Loucy (cell line): ENCODE measurements around the gene GPATCH11.

Experiments used
- EZH2phosphoT487 ChIP-seq: fragments of 200-600 bp; IDR thresholded peaks from 2 replicates; pipeline ENCODE4 v1.6.1; 2018; ENCODE audit warnings: antibody characterized with exemption, mild to moderate bottlenecking, moderate library complexity, borderline replicate concordance
- TF ChIP-seq, protein P1 (sequence below): fragments of 200-600 bp; sonication (generic); conservative IDR thresholded peaks from 2 replicates; pipeline ENCODE4 v1.5.1; 2014; ENCODE audit warnings: mild to moderate bottlenecking, antibody characterized with exemption, low read length

DNA sequence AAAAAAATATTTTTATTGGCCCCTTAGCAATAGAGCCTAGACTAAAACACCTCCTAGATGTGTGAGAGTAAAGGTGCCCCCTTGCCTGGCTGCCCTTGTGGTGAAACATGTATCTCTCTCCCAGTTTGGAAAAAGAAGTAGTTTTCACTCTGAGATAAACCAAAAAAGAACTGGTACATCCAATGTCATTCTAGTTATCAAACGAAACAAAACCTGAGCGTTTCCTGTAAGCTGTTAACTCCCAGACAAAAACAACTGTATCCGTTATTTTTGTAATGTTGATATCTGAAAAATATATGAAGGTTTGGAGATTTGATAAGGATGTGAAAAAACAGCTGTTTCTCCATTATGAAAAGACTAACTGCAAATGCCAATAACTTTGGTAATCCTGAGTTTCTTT is 24.5 kb upstream of the GPATCH11 start:
- TF ChIP-seq, protein P1, sequence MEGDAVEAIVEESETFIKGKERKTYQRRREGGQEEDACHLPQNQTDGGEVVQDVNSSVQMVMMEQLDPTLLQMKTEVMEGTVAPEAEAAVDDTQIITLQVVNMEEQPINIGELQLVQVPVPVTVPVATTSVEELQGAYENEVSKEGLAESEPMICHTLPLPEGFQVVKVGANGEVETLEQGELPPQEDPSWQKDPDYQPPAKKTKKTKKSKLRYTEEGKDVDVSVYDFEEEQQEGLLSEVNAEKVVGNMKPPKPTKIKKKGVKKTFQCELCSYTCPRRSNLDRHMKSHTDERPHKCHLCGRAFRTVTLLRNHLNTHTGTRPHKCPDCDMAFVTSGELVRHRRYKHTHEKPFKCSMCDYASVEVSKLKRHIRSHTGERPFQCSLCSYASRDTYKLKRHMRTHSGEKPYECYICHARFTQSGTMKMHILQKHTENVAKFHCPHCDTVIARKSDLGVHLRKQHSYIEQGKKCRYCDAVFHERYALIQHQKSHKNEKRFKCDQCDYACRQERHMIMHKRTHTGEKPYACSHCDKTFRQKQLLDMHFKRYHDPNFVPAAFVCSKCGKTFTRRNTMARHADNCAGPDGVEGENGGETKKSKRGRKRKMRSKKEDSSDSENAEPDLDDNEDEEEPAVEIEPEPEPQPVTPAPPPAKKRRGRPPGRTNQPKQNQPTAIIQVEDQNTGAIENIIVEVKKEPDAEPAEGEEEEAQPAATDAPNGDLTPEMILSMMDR, result no peak
- no peak for TF ChIP-seq EZH2phosphoT487
